Ishikawa (cell line): ENCODE measurements around the gene ZNRF2.

Source experiments
- CEBPB ChIP-seq: IDR thresholded peaks from 2 replicates; pipeline ENCODE4 v1.6.1; 2012
- CREB1 ChIP-seq: IDR thresholded peaks from 2 replicates; pipeline ENCODE4 v1.6.1; 2012; ENCODE audit warnings: low read depth
- EGR1 ChIP-seq: IDR thresholded peaks from 2 replicates; pipeline ENCODE4 v1.6.1; 2012
- EP300 ChIP-seq: IDR thresholded peaks from 2 replicates; pipeline ENCODE4 v1.6.1; 2012; ENCODE audit warnings: borderline replicate concordance
- FOXM1 ChIP-seq: IDR thresholded peaks from 2 replicates; pipeline ENCODE4 v1.6.1; 2012; ENCODE audit warnings: low read depth, borderline replicate concordance
- NFIC ChIP-seq: IDR thresholded peaks from 2 replicates; pipeline ENCODE4 v1.6.1; 2012
- TAF1 ChIP-seq: IDR thresholded peaks from 2 replicates; pipeline ENCODE4 v1.6.1; 2012; ENCODE audit warnings: low read depth, mild to moderate bottlenecking
- YY1 ChIP-seq: IDR thresholded peaks from 2 replicates; pipeline ENCODE4 v1.6.1; 2012; ENCODE audit warnings: low read depth
- ZBTB7A ChIP-seq: IDR thresholded peaks from 2 replicates; pipeline ENCODE4 v1.6.1; 2012; ENCODE audit warnings: low read depth
- TF ChIP-seq, protein P1 (sequence below): IDR thresholded peaks from 2 replicates; pipeline ENCODE4 v1.6.1; 2012; ENCODE audit warnings: low read depth, mild to moderate bottlenecking
- TF ChIP-seq, protein P2 (sequence below): IDR thresholded peaks from 2 replicates; pipeline ENCODE4 v1.6.1; 2012

GRCh38 chr7:30331338-30331737 is 46.9 kb downstream of the ZNRF2 start:
- TF ChIP-seq ZBTB7A (no peak), TAF1 (no peak), EP300 (peak; percentile 22; the same call in 1 of the 2 replicates), CEBPB (no peak), YY1 (no peak), NFIC (peak; percentile 68), FOXM1 (no peak), EGR1 (no peak), CREB1 (no peak)
- TF ChIP-seq, protein P1, sequence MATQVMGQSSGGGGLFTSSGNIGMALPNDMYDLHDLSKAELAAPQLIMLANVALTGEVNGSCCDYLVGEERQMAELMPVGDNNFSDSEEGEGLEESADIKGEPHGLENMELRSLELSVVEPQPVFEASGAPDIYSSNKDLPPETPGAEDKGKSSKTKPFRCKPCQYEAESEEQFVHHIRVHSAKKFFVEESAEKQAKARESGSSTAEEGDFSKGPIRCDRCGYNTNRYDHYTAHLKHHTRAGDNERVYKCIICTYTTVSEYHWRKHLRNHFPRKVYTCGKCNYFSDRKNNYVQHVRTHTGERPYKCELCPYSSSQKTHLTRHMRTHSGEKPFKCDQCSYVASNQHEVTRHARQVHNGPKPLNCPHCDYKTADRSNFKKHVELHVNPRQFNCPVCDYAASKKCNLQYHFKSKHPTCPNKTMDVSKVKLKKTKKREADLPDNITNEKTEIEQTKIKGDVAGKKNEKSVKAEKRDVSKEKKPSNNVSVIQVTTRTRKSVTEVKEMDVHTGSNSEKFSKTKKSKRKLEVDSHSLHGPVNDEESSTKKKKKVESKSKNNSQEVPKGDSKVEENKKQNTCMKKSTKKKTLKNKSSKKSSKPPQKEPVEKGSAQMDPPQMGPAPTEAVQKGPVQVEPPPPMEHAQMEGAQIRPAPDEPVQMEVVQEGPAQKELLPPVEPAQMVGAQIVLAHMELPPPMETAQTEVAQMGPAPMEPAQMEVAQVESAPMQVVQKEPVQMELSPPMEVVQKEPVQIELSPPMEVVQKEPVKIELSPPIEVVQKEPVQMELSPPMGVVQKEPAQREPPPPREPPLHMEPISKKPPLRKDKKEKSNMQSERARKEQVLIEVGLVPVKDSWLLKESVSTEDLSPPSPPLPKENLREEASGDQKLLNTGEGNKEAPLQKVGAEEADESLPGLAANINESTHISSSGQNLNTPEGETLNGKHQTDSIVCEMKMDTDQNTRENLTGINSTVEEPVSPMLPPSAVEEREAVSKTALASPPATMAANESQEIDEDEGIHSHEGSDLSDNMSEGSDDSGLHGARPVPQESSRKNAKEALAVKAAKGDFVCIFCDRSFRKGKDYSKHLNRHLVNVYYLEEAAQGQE, result no peak
- TF ChIP-seq, protein P2, sequence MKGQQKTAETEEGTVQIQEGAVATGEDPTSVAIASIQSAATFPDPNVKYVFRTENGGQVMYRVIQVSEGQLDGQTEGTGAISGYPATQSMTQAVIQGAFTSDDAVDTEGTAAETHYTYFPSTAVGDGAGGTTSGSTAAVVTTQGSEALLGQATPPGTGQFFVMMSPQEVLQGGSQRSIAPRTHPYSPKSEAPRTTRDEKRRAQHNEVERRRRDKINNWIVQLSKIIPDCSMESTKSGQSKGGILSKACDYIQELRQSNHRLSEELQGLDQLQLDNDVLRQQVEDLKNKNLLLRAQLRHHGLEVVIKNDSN, result no peak
